ENCODE measurements around the gene FGF12.
"Not testable (repeated sequence)": the region's sequence is repeated elsewhere in the genome, so short reads cannot be mapped to it uniquely, and the experiment has no call there.

The FGF12 gene

DNA sequence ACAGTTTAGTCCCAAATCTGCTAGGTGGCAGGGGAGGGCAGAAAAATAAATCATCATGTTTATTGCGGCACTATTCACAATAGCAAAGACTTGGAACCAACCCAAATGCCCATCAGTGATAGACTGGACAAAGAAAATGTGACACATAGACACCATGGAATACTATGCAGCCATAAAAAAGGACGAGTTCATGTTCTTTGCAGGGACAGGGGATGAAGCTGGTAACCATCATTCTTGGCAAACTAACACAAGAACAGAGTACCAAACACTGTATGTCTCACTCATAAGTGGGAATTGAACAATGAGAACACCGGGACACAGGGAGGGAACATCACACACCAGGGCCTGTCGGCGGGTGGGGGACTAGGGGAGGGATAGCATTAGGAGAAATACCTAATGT, 150.6 kb downstream of the FGF12 start:
- not testable (repeated sequence) for DNase-seq

DNA sequence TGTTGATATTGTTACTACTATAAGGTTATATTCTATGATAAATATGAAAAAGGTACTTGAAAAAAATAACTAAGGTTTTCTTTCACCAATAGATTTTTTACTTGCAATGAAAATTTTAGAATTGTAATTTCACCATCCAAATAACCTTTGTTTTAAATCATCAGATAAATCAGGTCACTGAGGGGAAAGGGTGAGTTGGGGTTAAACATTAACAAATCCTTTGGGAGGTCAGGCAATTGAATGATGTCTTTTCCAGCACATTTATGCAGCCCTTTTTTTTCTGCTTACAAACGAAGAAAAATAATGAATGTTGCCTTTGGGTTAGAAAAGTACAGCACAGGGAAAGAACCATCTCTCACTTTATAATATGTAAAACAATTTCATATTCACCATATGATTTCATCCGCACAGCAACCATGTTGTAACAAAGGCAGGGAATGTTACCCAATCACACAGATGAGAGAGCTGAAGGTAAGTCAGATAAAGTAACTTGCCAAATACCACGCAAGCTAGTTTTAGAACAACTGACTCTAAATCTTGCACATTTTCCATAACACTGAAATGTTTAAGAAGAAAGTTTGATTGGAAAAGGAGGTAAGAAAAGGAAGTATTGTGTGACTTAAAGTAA, 151.3 kb downstream of the FGF12 start:
- DNase-seq = no peak

DNA sequence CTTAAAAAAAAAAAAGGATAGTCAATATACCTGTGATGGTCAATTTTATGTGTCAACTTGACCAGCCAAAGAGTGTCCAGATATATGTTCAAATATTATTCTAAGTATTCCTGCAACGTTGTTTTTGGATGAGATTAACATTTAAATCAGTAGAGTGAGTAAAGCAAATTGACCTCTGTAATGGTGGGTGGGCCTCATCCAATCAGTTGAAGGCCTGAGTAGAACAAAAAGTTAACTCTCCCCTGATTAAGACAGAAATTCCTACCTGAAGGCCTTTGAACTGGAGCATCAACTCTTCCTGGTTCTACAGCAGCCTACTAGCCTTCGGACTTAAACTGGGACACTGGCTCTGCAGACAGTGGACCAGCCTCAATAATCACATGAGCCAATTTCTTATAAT, 154.1 kb downstream of the FGF12 start:
- DNase-seq = no peak

DNA sequence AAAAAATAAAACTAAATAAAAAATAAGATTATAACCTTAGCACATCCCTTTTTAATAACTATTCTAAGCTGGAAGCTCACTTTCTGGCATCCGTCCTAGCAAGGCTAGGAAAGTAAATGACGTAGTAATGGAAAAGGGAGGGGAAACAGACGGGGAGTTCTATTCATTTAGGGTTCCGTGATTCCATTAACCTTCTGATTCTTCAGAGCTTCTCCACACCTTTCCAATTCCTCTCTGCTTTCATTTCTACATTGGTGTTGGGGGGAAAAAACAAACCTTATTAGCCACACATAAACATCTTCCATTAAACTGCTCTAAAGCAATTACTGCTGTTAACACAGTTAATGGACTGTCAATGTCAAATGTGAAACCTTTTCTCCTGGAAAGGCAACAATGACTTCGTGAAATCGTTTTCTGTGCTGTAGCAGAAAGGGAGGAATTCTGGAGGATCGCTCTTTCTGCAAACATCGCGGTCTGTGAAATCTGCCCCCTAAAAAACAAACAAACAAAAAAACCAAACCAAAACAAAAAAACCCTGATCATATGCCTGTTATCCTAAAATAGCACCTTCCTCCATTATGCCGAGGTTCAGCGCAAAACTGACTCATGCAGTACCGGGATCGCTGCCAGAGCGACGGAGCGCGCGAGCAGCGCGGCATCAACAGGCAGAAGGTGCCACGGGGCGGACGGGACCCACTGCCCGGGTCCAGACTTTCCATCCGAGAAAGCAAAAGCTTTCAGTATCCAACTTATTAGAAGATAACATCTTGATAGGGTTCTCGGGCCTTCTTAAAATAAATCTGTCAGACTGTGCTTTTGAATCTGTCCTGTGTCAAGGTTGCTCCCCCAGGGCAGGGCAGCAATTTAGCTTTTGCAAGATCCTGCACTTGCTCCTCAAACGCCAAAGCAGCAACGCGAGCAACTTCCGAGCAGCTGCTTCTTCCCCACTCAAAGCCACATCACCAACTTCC, 156.2 kb downstream of the FGF12 start:
- DNase-seq = no peak

DNA sequence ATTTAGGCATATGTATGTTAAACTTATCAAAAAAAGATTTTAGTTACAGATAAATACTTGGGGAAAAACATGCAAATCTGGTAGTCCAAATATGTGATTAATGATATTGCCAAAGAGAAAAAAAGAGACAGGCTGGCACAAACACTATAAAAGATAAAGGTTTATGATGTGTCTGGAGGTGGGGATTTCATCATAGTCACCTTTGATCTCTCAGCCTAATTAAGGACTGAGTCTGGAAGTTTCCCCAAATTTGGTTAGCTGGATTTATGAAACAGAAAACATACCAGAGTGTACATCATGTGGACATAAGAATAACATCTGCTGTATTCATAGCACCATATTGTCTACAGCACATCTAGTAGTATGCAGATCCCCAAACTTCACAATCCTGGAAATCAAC, 157.0 kb downstream of the FGF12 start:
- no peak for DNase-seq

DNA sequence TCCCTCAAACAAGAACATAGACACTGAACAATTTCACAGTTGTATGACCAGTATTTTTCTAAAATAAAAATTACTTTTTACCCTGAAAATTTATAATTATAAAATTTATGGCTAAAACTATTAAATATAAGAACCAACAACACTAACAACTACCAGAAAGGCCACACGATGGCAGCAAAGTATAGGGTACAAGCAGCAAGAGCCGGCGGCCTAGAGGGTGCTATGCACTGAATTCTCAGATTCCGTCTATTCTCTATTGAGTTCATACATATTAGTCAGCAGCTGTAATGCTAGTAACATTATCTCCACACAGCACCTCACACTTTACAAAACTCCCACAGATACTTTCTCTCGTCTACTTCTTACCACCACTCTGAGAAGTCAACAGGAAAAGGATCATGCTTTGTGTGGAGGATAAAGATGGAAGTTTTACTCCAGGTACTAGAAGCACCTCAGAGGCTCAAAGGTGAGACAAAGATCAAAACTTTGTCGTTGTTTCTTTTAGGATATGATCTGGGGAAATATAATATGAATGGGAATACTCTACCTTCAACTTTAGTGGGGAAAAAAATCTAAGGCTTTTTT, 160.5 kb downstream of the FGF12 start:
- peak; percentile 15 to 48 for DNase-seq

DNA sequence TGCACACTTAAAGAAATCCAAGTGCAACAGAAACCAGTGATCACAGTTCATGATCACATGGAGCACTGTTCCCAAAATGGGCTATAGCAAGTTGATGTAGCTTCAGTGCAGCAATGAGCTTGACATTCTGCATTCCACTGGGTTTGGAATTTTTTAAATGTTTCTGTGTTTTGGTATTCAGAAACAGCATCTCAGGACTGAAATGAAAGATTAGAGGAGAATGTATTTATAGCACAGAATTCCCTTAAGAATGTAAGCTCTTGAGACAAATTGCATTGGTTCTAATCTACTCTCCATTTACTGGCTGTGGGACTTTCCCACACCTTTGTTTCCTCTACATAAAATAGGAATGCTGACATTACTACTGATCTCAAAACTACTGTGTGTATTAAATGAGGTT, 162.7 kb downstream of the FGF12 start:
- DNase-seq = no peak

DNA sequence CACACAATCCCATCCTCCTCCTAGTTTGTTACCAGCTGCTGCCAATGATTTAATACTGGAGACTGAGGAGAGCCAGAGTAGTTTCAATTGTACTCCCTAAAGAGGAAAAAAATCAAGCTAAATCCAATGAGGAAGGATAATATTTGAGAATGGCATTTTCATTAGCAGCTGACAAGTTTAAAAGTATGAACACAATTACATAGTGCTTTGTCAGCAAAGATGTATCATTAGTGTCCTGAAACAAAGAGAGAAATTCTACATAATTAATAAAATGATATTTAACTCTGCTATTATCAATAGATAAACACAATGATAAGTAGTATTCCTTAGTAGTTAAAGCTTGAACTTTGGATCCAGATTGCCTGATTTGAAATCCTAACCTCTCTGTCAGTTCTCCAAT, 163.9 kb downstream of the FGF12 start:
- DNase-seq = no peak

DNA sequence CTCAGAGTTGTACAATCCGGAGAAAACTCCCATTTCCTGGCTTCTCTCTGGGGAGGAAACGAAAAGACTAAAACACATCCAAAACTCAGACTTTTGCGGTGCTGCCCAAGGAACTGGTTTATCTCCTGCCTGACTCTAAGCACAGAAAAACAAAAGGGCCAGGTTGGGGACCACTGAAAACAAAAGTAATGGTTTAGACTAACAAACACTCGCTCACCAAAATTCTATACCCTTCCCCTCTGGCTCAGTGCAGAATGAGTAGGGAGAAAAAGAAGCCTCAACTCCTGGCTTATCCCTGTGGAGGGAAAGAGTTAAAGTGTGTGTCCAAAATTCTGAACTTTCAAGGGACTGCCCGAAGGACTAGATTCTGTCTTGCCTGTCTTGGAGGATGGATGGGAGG, 173.6 kb downstream of the FGF12 start:
- no peak for DNase-seq

DNA sequence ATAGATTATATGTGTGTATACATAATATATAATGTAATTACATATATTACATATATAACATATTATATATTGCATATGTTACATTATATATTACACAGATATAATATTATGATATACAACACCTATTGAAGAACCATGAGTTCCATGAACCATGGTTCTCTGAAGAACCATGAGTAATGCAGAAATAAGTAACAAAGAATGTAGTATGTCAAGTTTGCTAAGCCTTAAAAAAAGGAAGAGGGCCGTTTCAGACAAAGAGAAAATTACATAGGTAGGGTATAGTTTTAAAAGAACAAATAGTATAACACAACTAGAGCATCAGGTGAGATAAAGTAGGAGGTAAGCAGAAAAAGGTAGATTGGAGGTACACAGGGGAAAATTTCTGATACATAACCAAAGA, 177.0 kb downstream of the FGF12 start:
- no peak for DNase-seq

DNA sequence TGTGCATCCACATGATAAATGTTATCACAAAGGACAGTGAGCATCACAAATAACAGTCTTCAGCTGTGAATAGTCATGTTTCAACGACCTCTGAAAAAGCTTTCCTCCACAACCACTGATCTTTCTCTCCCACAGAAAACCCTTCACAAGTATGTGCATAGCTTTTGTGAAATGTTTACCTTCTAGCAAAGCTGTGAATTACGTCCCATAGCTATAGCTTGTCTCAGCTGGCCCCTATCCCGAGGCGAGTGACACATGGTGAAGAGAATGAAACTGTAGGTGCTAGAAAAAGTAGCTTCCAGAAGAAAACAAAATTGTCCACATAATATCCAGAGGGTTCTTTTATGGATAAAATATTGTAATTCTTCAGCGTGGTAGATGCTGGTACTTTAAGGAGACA, 182.0 kb downstream of the FGF12 start:
- no peak for DNase-seq

DNA sequence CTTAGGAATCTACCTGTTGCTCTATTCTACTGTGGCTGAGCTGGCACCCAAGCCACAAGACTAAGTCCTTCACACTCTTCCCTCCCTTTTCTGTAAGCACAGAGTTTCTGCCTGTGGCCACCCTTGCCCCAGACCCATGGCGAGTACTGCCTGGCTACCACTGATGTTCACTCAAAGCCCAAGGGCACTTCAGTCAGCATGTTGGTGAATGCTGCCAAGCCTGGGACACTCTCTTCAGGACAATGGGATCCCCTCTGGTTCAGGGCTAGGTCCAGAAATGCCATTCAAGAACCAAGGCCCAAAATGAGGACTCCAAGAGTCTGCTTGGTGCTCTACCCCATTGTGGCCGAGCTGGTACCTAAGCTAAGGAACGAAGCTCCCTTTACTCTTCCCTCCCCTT, 184.2 kb downstream of the FGF12 start:
- DNase-seq = no peak

DNA sequence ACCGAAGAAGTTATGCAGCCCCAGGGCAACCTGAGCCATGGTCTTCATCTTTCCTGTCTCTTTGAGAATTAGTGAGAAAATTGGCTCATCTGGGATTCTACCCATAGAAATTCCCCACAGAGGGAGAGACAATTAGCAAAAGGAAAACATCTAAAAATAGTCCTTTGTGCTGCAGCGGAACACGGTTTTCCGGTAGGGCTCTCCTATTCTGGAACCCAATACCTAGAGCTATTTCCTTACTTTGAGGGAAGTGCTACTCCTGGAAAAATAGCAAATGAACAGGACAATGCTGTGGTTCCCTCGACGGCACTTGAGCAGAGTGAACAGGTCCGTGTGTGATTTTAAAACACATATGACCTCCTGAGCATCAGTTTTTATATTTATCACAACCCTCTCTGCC, 210.5 kb downstream of the FGF12 start:
- DNase-seq = no peak

DNA sequence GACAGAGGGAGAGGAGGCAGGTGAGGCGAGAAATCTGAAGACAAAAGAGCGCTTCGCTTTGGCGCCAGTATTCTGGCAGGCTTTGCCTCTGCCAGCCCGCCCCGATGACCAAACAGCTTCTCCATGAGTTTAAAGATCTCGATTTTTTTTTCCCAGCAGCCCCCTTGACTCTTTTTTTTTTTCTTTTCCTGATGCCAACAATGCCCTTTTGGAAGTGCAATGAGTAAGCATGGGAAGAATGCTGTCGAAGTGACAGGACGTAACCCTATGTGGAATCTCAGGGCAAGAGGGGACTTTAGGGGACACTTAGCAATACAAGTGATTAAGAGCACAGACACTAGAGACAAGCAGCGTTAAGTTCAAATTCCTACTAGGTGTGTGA, 211.7 kb downstream of the FGF12 start:
- no peak for DNase-seq

DNA sequence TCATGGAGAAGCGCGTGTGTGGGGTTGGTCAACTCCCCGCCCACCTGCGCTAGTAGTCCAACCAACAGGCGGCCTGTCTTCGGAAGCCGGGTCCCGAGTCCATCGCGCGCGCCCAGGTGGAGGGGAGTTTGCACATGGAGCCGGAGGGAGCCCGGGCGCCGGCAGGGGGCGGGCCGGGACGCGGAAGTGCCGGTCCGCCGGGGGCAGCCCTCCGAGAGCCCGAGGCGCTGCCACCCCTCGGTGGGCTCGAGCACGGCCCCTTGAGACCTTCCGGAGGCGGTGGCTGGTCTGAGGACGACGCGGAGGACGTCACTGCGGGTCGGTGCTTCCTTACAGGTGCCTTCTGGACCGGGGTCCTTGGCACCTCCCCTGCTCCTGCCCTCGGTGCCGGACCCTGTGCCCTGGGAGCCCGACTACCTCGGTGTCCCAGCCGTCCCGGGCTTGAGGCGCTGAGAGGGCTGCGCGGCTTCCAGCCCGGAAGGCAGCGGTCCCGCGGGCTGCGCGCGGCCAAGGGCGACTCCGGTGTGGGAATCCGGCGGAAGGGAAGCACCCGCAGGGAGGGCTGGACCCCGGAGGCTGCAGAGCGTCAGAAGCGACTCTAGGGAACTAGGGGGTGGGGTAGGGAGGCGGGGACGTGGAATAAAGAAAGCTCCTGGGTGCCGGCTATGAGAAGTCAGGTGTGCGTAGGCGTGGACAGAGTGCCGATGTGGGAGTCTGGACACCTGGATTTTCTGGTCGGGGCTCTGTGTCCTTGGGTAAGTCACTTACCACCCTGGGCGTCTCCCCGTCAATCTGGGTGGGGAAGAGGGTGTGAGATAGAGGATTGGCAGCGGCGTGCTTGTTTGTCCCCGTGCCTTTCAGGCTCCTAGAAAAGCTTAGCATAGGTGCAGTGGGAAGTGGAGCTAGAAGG, 212.3 kb downstream of the FGF12 start:
- peak in 1 of 2 donors; percentile 1 for DNase-seq

DNA sequence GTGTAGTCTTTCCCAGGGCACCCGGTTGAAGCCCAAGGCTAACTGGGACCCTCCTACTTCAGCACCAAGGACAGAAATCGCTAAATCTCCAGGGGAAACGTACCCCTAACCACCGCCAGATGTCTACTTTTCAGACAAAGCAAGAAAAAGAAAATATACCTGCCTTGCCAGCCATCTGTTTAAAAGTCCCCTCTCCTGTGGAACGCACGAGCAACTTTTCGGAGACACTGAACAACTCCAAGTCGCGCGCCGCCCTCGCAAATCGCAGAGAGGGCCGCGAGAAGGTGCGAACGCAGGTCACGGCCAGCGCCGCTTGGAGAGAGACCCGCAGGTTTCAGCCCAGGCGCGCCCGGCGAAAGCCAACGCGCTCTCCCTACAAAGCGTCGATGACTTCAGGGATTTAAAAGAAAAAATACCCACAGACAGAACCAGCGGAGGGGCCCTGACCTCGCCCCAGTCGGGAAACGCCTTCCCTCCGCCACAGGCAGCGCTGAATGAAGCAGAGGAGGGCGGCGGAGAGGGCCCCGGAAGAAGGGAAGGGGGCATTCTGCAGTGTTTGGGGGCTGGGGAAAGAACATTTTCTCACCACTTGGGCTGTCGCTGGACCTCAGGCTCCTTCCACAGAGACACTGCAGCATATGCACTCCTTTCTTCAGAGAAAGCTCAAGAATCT, 213.1 kb downstream of the FGF12 start:
- no peak for DNase-seq

DNA sequence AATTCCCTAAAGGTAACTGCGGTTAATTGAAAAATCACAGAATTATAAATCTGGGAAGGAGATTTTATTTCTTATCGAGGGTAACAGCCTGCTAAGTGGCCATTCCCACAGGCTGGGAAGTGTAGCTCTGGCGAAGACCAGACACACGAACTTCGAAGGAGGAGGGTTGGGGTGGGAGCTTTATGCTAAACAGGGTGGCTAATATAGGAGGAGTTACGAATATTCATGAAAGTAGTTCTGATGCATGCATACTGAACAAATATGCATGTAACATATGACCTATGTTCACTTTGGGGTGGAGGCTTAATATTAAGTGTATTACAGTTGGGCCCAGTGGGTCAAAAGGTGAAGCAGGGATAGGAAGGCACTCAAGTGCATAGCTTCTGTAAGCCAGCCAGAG, 221.6 kb downstream of the FGF12 start:
- no peak for DNase-seq

DNA sequence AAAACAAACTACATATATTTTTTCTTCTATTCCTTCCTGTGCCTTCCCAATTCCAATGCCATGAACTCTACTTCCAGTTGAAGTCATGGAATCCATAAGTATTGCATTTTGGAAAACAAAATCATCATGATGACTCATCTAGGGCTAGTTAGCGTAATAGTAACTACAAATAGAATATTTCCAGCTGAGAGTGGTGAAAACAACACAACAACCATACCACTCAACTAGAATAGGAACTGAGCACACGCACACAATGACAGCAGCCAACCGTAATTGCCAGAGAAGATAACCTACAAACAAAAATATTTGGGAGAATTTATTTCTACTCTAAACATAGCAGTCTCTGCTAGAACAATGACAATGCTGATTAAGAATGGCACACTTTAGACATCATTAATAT, 225.9 kb downstream of the FGF12 start:
- DNase-seq = no peak

DNA sequence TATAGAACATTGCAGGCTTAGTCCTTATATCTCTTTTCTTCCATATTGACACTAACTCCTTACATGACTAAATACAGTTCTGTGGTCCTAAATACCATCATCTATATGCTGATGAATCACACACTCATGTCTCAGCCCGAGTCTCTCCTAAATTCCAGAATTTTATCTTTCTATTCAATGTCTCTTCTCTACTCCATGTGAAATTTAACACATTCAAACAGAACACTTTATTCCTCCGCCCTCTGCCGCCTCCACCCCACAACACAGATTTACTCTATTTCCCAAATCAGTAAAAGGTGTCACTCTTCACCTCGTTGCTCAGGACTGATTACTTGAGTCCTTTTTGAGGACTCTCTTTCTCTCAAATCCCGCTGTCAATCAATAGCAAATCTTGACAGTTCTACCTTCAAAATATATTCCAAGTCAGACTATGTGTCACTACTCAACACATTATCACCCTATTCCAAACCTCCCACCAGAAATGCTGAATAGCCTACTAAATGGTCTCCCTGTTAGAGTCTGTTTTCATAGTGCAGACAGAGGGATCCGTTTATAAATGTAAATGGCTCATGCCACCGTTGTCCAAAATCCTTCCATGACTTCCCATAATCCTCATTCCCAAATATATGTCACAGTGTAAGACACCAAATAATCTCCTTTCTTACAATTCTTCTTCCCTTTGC, 230.3 kb downstream of the FGF12 start:
- DNase-seq = no peak

DNA sequence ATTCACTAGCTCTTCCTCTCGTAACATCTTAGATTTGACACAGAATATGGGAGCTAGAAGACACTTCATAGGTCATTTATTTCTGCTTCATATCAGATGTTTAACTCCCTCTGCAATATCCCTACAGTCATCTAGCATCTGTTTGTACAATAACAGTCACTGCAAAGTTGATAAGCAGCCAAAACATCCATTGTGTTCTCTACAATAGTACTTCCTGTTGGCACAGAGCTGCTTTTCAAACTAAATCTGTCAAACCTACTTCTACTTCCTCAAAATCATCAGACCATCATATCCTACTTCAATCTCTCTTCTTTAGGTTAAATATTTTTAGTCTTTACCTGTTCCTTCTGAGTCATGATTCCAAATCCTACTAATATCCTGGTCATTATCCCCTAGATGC, 233.2 kb downstream of the FGF12 start:
- no peak for DNase-seq

DNA sequence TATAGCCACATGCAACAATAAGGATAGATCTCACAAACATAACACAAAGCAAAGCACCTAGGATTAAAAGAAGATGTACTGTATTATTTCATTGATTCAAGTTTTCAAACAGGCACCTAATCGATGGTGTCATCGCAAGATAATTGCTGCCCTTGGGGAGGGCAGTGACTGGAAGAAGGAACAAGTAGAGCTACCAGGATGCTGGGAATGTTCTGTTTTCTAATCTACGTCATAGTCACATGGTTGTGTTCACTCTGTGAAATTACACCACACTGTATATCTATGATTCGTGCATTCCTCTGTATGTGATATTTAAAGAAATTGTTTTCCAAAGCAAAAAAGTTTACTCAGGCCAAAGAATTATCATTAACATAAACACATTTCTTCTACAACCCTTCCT, 236.6 kb downstream of the FGF12 start:
- DNase-seq = no peak

DNA sequence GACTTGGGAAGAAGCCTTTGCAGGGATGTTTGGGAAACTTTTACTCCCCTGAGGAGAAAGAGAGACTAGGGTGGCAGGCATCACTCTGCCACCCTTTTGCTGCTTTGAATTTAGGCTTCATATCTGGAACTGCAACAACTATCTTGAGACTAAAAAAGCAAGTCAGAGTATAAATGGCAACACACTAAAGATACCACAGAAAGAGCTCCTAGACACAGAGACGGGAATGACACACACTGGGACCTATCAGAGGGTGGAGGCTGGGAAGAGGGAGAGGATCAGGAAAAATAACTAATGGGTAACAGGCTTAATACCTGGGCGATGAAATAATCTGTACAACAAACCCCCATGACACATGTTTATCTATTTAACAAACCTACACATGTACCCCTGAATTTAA, 237.8 kb downstream of the FGF12 start:
- DNase-seq = no peak

All from CD4-positive, alpha-beta T cell treated with Interleukin-1 beta for 1 hour (primary cell).